ENCODE measurements around the gene NPM3.

Gene NPM3

DNA sequence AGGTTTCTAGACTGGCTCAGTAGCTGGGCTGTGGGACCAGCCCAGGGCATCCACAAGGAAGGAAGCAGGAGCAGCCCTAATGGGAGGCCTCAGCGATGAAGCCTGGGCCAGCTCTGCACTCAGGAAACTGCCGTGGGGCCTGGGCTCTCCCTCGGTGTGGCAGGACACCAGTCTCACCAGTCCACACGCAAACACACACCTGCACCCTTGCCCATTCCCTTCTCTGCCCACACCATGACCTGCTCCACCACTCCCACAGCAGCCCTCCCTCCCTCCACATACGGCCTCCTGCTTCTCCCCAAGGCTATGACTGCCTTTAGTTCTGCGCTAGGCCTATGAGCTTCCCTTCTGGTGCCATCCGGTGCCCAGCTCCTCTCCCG lies 14.5 kb downstream of the NPM3 start:
- TF ChIP-seq POLR2A (IDR thresholded peaks at IDR 0.05; ENCODE audit: extremely low read depth, insufficient read length): no peak
- TF ChIP-seq, protein P1, sequence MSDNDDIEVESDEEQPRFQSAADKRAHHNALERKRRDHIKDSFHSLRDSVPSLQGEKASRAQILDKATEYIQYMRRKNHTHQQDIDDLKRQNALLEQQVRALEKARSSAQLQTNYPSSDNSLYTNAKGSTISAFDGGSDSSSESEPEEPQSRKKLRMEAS (IDR thresholded peaks at IDR 0.05; ENCODE audit: low read depth, low read length): no peak
- TF ChIP-seq MYC (IDR thresholded peaks at IDR 0.05; ENCODE audit: low read depth, low read length): no peak
- TF ChIP-seq, protein P2, sequence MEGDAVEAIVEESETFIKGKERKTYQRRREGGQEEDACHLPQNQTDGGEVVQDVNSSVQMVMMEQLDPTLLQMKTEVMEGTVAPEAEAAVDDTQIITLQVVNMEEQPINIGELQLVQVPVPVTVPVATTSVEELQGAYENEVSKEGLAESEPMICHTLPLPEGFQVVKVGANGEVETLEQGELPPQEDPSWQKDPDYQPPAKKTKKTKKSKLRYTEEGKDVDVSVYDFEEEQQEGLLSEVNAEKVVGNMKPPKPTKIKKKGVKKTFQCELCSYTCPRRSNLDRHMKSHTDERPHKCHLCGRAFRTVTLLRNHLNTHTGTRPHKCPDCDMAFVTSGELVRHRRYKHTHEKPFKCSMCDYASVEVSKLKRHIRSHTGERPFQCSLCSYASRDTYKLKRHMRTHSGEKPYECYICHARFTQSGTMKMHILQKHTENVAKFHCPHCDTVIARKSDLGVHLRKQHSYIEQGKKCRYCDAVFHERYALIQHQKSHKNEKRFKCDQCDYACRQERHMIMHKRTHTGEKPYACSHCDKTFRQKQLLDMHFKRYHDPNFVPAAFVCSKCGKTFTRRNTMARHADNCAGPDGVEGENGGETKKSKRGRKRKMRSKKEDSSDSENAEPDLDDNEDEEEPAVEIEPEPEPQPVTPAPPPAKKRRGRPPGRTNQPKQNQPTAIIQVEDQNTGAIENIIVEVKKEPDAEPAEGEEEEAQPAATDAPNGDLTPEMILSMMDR (IDR thresholded peaks at IDR 0.05; ENCODE audit: low read depth, low read length): no peak

DNA sequence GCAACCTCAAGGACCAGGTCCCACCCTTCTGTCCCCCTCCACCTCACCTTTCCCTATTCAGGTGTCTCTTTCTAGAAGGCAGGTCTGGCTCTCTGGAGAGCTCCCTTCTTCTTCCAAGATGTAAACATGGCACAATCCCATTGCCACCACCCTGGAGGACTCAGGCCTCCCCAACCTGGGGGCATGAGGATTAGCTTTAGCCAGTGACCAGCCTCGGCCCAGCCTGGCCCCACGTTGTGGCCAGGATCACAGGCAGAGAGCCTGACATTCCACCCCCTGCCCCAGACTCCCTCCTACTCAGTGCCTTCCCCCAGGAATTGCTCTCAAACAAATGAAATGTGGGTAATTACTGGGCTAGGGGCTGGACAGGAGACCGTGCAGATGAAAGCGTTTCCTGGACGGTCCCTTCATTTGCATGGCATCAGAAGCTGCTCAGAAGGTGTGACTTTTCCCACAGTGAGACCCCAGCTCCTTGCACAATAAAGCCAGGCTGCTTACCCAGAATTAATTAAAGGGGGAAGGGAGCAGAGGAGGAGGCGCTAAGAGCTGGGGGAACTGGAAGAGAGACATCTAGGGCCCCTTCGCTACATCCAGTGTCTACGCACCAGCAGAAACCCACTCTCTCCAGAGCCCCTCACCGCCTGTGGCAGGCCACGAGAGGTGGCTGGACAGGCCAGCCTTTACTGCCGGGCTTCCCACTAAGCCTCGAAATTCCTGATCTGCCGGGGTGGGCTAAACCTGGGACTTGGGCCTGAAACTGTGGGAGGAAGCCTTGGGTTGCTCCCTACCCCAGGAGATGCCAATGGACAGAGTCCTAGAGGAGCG lies 15.1 kb downstream of the NPM3 start:
- H3K4me3 ChIP-seq (ENCODE audit: low read depth, low read length): no peak overlapping the region
- TF ChIP-seq, protein P2 (IDR thresholded peaks at IDR 0.05; ENCODE audit: low read depth, low read length): no peak
- no peak for DNase-seq (ENCODE audit: low read depth)

More for the DNA sequence above, 14.5 kb downstream of the NPM3 start:
- no peak for DNase-seq (ENCODE audit: low read depth)
- no peak overlapping the region for H3K4me3 ChIP-seq (ENCODE audit: low read depth, low read length)

DNA sequence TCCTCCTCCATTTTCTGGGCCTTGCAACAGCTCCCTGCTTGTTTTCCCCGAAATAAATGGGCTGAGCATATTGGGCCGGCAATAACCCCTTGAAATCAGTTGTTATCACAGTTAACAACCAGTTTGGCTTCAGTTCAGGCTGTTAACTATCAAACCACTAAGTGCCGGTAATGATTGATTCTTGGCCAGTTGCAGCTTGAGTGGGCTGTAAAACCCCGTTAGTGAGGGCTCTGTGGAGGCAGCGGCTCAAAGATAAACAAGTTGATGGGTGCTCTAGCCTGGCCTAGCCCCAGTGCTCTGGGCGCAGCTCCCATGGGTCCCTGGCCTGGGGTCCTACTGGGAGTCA lies 15.7 kb downstream of the NPM3 start:
- DNase-seq (ENCODE audit: low read depth): no peak
- no peak overlapping the region for H3K4me3 ChIP-seq (ENCODE audit: low read depth, low read length)
- TF ChIP-seq POLR2A (IDR thresholded peaks at IDR 0.05; ENCODE audit: extremely low read depth, insufficient read length): no peak
- TF ChIP-seq, protein P2 (IDR thresholded peaks at IDR 0.05; ENCODE audit: low read depth, low read length): no peak

DNA sequence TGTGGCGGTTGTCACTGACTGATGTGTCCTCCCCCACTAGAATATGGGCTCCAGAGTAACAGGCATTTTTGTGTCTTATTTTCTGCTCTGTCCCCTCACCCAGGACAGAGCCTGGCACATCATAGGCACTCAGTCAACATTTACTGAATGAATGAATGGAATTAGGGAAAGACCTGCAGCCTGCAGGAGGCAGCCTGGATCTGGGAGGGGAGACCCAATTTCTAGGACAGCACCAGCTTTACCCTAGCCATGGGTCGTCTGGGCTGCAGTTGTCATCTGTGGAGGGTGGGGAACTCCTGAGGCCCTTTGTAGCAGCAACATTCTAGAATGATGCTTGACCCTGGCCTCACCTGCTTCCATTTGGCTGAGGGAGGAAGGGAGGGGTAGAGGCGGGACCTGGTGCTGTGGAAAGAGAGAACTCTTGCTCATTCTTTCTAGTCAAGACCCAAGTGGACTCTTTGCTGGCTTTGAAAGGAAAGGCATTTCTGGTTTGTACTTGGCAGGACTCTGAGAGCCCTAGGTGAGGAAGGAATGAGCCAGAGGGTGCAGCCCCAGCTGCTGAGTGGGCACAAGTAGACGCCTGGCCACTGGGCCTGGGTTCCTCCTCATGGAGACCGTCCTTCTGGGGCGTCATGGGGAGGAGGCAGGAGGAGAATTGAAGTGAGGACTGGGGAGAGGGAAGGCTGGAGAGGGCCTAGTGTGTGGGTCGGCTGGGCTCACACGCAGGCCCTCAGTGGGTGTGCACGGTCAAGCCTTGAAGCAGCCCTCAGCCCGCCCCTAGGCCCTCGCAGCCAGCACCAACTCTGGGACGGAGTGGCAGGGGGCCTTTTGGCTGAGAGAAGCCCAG lies 16.3 kb downstream of the NPM3 start:
- DNase-seq (ENCODE audit: low read depth): no peak
- TF ChIP-seq, protein P2 (IDR thresholded peaks at IDR 0.05; ENCODE audit: low read depth, low read length): no peak
- TF ChIP-seq, protein P1 (IDR thresholded peaks at IDR 0.05; ENCODE audit: low read depth, low read length): no peak
- TF ChIP-seq POLR2A (IDR thresholded peaks at IDR 0.05; ENCODE audit: extremely low read depth, insufficient read length): no peak
- no peak for TF ChIP-seq MYC (IDR thresholded peaks at IDR 0.05; ENCODE audit: low read depth, low read length)

DNA sequence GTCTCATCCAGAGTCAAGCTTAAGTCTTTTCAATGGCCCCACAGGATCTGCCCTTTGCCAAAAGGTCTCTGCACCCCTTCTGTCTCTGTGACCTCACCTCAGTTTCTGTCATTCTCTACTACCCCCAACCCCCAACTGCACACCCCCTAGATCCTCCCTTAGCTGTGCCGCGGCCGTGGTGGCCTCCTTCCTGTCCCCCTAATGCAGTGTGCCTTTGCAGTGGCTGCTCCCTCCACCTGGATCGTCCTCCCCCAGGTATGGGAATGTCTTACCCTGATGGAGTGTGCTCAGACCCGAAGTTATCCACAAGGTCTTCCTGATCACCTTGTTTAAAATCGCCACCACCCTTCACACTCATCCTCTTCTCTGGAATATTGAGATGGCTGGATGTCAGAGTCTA lies 16.9 kb downstream of the NPM3 start:
- TF ChIP-seq, protein P1 (IDR thresholded peaks at IDR 0.05; ENCODE audit: low read depth, low read length): no peak
- TF ChIP-seq, protein P2 (IDR thresholded peaks at IDR 0.05; ENCODE audit: low read depth, low read length): no peak
- TF ChIP-seq POLR2A (IDR thresholded peaks at IDR 0.05; ENCODE audit: extremely low read depth, insufficient read length) (no peak), MYC (IDR thresholded peaks at IDR 0.05; ENCODE audit: low read depth, low read length) (no peak)
- H3K4me3 ChIP-seq (ENCODE audit: low read depth, low read length): no peak overlapping the region
- DNase-seq (ENCODE audit: low read depth): no peak

More for the DNA sequence above, 16.3 kb downstream of the NPM3 start:
- no peak overlapping the region for H3K4me3 ChIP-seq (ENCODE audit: low read depth, low read length)

Measured in NB4 (cell line).